ENCODE results near the gene TMCO4.

GRCh38 chr1:19670787-19671186 lies 128.9 kb downstream of the TMCO4 start:
- TF ChIP-seq, protein P1, sequence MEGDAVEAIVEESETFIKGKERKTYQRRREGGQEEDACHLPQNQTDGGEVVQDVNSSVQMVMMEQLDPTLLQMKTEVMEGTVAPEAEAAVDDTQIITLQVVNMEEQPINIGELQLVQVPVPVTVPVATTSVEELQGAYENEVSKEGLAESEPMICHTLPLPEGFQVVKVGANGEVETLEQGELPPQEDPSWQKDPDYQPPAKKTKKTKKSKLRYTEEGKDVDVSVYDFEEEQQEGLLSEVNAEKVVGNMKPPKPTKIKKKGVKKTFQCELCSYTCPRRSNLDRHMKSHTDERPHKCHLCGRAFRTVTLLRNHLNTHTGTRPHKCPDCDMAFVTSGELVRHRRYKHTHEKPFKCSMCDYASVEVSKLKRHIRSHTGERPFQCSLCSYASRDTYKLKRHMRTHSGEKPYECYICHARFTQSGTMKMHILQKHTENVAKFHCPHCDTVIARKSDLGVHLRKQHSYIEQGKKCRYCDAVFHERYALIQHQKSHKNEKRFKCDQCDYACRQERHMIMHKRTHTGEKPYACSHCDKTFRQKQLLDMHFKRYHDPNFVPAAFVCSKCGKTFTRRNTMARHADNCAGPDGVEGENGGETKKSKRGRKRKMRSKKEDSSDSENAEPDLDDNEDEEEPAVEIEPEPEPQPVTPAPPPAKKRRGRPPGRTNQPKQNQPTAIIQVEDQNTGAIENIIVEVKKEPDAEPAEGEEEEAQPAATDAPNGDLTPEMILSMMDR (IDR thresholded peaks at IDR 0.05) = no peak
- no peak for TF ChIP-seq POLR2A (IDR thresholded peaks at IDR 0.05)
